CD14-positive monocyte (primary cell): ENCODE data around the gene NR6A1. TPM values are rescaled to one million over a fixed set of nuclear protein-coding genes. Genes with fewer than 3 reads are reported as not detected.

ENCODE experiments used
- DNase-seq, 3 donors: peaks; one replicate each; pipeline ENCODE4 v3.0.0-alpha.2; 2011 to 2022
- H2AFZ ChIP-seq: 2 replicates; pipeline ENCODE4 v1.6.0; 2012; ENCODE audit warnings: mild to moderate bottlenecking, low read depth, low read length, inconsistent platforms; ENCODE audit not compliant: insufficient read depth, poor library complexity, severe bottlenecking
- H3K27ac ChIP-seq, 2 donors: 1 replicate in 1 of 2; 2 replicates in 1 of 2; pipeline ENCODE4 v1.5.1; 2012 to 2013; ENCODE audit warnings: low read length in 2 of 2, control low read depth in 1 of 2, inconsistent platforms in 1 of 2, low read depth in 1 of 2, mild to moderate bottlenecking in 1 of 2
- H3K27me3 ChIP-seq, 2 donors: one replicate each; pipeline versions ENCODE4 v1.6.0 to v1.6.1; 2011 to 2013; ENCODE audit warnings: low read length in 2 of 2; ENCODE audit not compliant: control insufficient read depth in 2 of 2, insufficient read depth in 2 of 2
- H3K36me3 ChIP-seq, 2 donors: replicated peaks in 1 of 2; 1 replicate in 1 of 2; 2 replicates in 1 of 2; pipeline versions ENCODE4 v1.5.1 to v1.6.1; 2012 to 2013; ENCODE audit warnings: low read length in 2 of 2, control low read depth in 1 of 2, inconsistent platforms in 1 of 2, mild to moderate bottlenecking in 1 of 2; ENCODE audit not compliant: insufficient read depth in 2 of 2, control insufficient read depth in 1 of 2
- H3K4me1 ChIP-seq, 2 donors: 1 replicate in 1 of 2; 2 replicates in 1 of 2; pipeline versions ENCODE4 v1.5.1 to v1.6.1; 2012 to 2013; ENCODE audit warnings: low read length in 2 of 2, control low read depth in 1 of 2, inconsistent platforms in 1 of 2, mild to moderate bottlenecking in 1 of 2, moderate library complexity in 1 of 2; ENCODE audit not compliant: insufficient read depth in 2 of 2, control insufficient read depth in 1 of 2
- H3K4me2 ChIP-seq: replicated peaks from 2 replicates; pipeline ENCODE3; 2012; ENCODE audit warnings: low read length, moderate library complexity, mild to moderate bottlenecking; ENCODE audit not compliant: poor library complexity, severe bottlenecking; ENCODE audit errors: extremely low read depth
- H3K4me3 ChIP-seq, 3 experiments: fragments of 200-600 bp in 1 of 3; sonication (generic) in 1 of 3; replicated peaks in 1 of 3; 1 replicate in 2 of 3; 2 replicates in 1 of 3; pipeline ENCODE4 v1.5.1; 2011 to 2013; ENCODE audit warnings: low read length in 3 of 3, mild to moderate bottlenecking in 3 of 3, control low read depth in 2 of 3, low read depth in 2 of 3, inconsistent platforms in 1 of 3, moderate library complexity in 1 of 3
- H3K79me2 ChIP-seq: 2 replicates; pipeline ENCODE4 v1.6.0; 2012; ENCODE audit warnings: mild to moderate bottlenecking, control low read depth, inconsistent platforms, low read length, moderate library complexity; ENCODE audit not compliant: insufficient read depth
- H3K9ac ChIP-seq: 2 replicates; pipeline ENCODE4 v1.6.0; 2017; ENCODE audit warnings: low read length, mild to moderate bottlenecking; ENCODE audit not compliant: insufficient read depth, poor library complexity, severe bottlenecking
- H3K9me3 ChIP-seq, 2 donors: replicated peaks in 1 of 2; 1 replicate in 1 of 2; 2 replicates in 1 of 2; pipeline versions ENCODE4 v1.5.1 to v1.6.1; 2012 to 2013; ENCODE audit warnings: low read length in 2 of 2, control low read depth in 1 of 2; ENCODE audit not compliant: control insufficient read depth in 1 of 2, insufficient read depth in 1 of 2
- H4K20me1 ChIP-seq: 2 replicates; pipeline ENCODE4 v1.6.0; 2012; ENCODE audit warnings: mild to moderate bottlenecking, low read length, control low read depth, moderate library complexity; ENCODE audit not compliant: insufficient read depth
- H3K27ac Mint-ChIP-seq, 7 donors: one replicate each; pipeline ENCODE4 v1.8.0; 2020; ENCODE audit warnings: mild to moderate bottlenecking in 7 of 7, mixed read lengths in 7 of 7, moderate library complexity in 6 of 7, inconsistent platforms in 2 of 7
- H3K27me3 Mint-ChIP-seq, 3 donors: one replicate each; pipeline ENCODE4 v1.8.0; 2021 to 2022; ENCODE audit warnings: low read depth in 3 of 3, mild to moderate bottlenecking in 3 of 3, mixed read lengths in 3 of 3, moderate library complexity in 3 of 3, inconsistent platforms in 1 of 3
- H3K36me3 Mint-ChIP-seq, 2 donors: one replicate each; pipeline ENCODE4 v1.8.0; 2020; ENCODE audit warnings: mixed read lengths in 2 of 2, inconsistent platforms in 1 of 2, mild to moderate bottlenecking in 1 of 2
- H3K4me1 Mint-ChIP-seq: one replicate; pipeline ENCODE4 v1.8.0; 2020; ENCODE audit warnings: mild to moderate bottlenecking, mixed read lengths
- H3K4me3 Mint-ChIP-seq, 2 donors: one replicate each; pipeline ENCODE4 v1.8.0; 2020; ENCODE audit warnings: mild to moderate bottlenecking in 2 of 2, mixed read lengths in 2 of 2, moderate library complexity in 1 of 2
- H3K9me3 Mint-ChIP-seq, 7 donors: one replicate each; pipeline ENCODE4 v1.8.0; 2020 to 2022; ENCODE audit warnings: mixed read lengths in 7 of 7, mild to moderate bottlenecking in 6 of 7, moderate library complexity in 6 of 7, inconsistent platforms in 2 of 7
- CTCF ChIP-seq: fragments of 200-600 bp; IDR thresholded peaks from one replicate; pipeline ENCODE4 v1.8.0; 2022; ENCODE audit warnings: antibody characterized with exemption, mild to moderate bottlenecking
- WGBS: methylation state at CpG from one replicate; pipeline ENCODE4 v1.1.5; 2013; ENCODE audit warnings: missing lambda C conversion rate; ENCODE audit not compliant: insufficient coverage; 5-methylcytosine and 5-hydroxymethylcytosine counted together
- intact Hi-C, 2 donors: fragments of 100-400 bp; cut with micrococcal nuclease; formaldehyde crosslinking; loops; one replicate each; pipeline versions ENCODE4 v1.15.0 to v1.15.1; 2023
- polyA plus RNA-seq, 3 donors: library from polyadenylated mRNA; depleted of rRNA in 1 of 3; unstranded in 2 of 3; stranded (reverse) in 1 of 3; fragments of 300-500 nt in 2 of 3; fragments of >200 nt in 1 of 3; fragmentation: Illumina TruSeq in 2 of 3; gene quantifications; 1 replicate in 2 of 3; 2 replicates in 1 of 3; pipeline ENCODE4 v1.2.3, GENCODE V29; 2012 to 2021

Gene NR6A1
- polyA plus RNA-seq, 3 donors = 0.15 to 2.9 (median 0.28) TPM

- Mint-ChIP-seq H3K9me3 (peaks cover 0 to 2% (median 0%) of the 10 kb centered on the region in 7 donors), H3K4me3 (no peak overlapping the region), H3K27me3 (peaks cover 5 to 6% (median 6%) of the 10 kb centered on the region in 3 donors), H3K4me1 (no peaks in the 10 kb centered on the region), H3K36me3 (no peaks in the 10 kb centered on the region), H3K27ac (no peak overlapping the region)
- Histone ChIP-seq H2AFZ (no peak overlapping the region), H3K4me3 (no peak overlapping the region), H3K9me3 (no peaks in the 10 kb centered on the region), H3K4me1 (no peaks in the 10 kb centered on the region), H4K20me1 (no peaks in the 10 kb centered on the region), H3K36me3 (no peaks in the 10 kb centered on the region), H3K27me3 (no peaks in the 10 kb centered on the region), H3K4me2 (no peak overlapping the region), H3K9ac (peak overlapping the region; percentile 27), H3K79me2 (no peaks in the 10 kb centered on the region), H3K27ac (no peak overlapping the region)
- 91% methylated on average over 5 of the region's 7 CpGs for WGBS
- TF ChIP-seq CTCF = no peak
- no peak for DNase-seq
- intact Hi-C loops = no loop called here
These were observed 41.9 kb upstream of the NR6A1 start for GRCh38 chr9:124813041-124813440.

- H3K4me1 Mint-ChIP-seq = no peaks in the 10 kb centered on the region
- TF ChIP-seq CTCF = no peak
- H3K27me3 ChIP-seq = no peaks in the 10 kb centered on the region
- no peak overlapping the region for H3K9ac ChIP-seq
- H3K9me3 ChIP-seq = no peaks in the 10 kb centered on the region
- no peaks in the 10 kb centered on the region for H3K36me3 ChIP-seq
- H2AFZ ChIP-seq = no peak overlapping the region
- 85% methylated on average over 1 of the region's 6 CpGs for WGBS
- DNase-seq = peak in 1 of 3 donors; percentile 22
- H3K4me2 ChIP-seq = no peak overlapping the region
- no peak overlapping the region for H3K4me3 Mint-ChIP-seq
- H3K9me3 Mint-ChIP-seq = peaks cover 0 to 2% (median 0%) of the 10 kb centered on the region in 7 donors
- H3K27me3 Mint-ChIP-seq = peaks cover 5 to 6% (median 6%) of the 10 kb centered on the region in 3 donors
- no peak overlapping the region for H3K27ac ChIP-seq
- no peaks in the 10 kb centered on the region for H4K20me1 ChIP-seq
- no peaks in the 10 kb centered on the region for H3K36me3 Mint-ChIP-seq
- H3K27ac Mint-ChIP-seq = no peak overlapping the region
- no peaks in the 10 kb centered on the region for H3K4me1 ChIP-seq
- no peaks in the 10 kb centered on the region for H3K79me2 ChIP-seq
- intact Hi-C loops = no loop called here
- no peak overlapping the region for H3K4me3 ChIP-seq
These were observed 41.3 kb upstream of the NR6A1 start for GRCh38 chr9:124812441-124812876.
